Hepatocyte (in vitro differentiated cells): ENCODE data around the gene USP21. TPM values are rescaled to one million over a fixed set of nuclear protein-coding genes. Genes with fewer than 3 reads are reported as not detected.

Source experiments
- DNase-seq: peaks from one replicate; pipeline ENCODE4 v3.0.0-alpha.2; 2016; ENCODE audit warnings: low spot score
- H2AFZ ChIP-seq: fragments of 200-600 bp; sonication (generic); 2 replicates; pipeline ENCODE4 v1.6.0; 2016; ENCODE audit warnings: antibody characterized with exemption, mild to moderate bottlenecking
- H3K27ac ChIP-seq: fragments of 200-600 bp; sonication (generic); 2 replicates; pipeline ENCODE4 v1.5.1; 2016; ENCODE audit warnings: mild to moderate bottlenecking
- H3K27me3 ChIP-seq: fragments of 200-600 bp; sonication (generic); 2 replicates; pipeline ENCODE4 v1.6.1; 2016
- H3K36me3 ChIP-seq: fragments of 200-600 bp; sonication (generic); replicated peaks from 2 replicates; pipeline ENCODE4 v1.5.1; 2016; ENCODE audit warnings: low read depth; ENCODE audit not compliant: insufficient read depth
- H3K4me1 ChIP-seq: fragments of 200-600 bp; sonication (generic); 2 replicates; pipeline ENCODE4 v1.5.1; 2016; ENCODE audit warnings: mild to moderate bottlenecking, moderate library complexity; ENCODE audit not compliant: insufficient read depth
- H3K4me2 ChIP-seq: fragments of 200-600 bp; sonication (generic); 2 replicates; pipeline ENCODE4 v1.6.0; 2016
- H3K4me3 ChIP-seq: fragments of 200-600 bp; sonication (generic); 2 replicates; pipeline ENCODE4 v1.5.1; 2016; ENCODE audit warnings: mild to moderate bottlenecking
- H3K79me2 ChIP-seq: fragments of 200-600 bp; sonication (generic); 2 replicates; pipeline ENCODE4 v1.6.0; 2017; ENCODE audit warnings: mild to moderate bottlenecking
- H3K9me2 ChIP-seq: fragments of 200-600 bp; sonication (generic); replicated peaks from 2 replicates; pipeline ENCODE4 v1.6.0; 2017; ENCODE audit warnings: mild to moderate bottlenecking; ENCODE audit not compliant: insufficient read depth
- H3K9me3 ChIP-seq: fragments of 200-600 bp; sonication (generic); 2 replicates; pipeline ENCODE4 v1.5.1; 2016; ENCODE audit warnings: low read depth, mild to moderate bottlenecking
- H4K20me1 ChIP-seq: fragments of 200-600 bp; sonication (generic); 2 replicates; pipeline ENCODE4 v1.6.0; 2016; ENCODE audit warnings: mild to moderate bottlenecking; ENCODE audit not compliant: insufficient read depth, poor library complexity, severe bottlenecking
- CTCF ChIP-seq: fragments of 200-600 bp; sonication (generic); IDR thresholded peaks from 2 replicates; pipeline ENCODE4 v1.5.1; 2016; ENCODE audit warnings: antibody characterized with exemption, mild to moderate bottlenecking; ENCODE audit not compliant: poor library complexity
- EZH2 ChIP-seq: fragments of 200-600 bp; sonication (generic); IDR thresholded peaks from 2 replicates; pipeline ENCODE4 v1.6.1; 2016; ENCODE audit warnings: antibody characterized with exemption, mild to moderate bottlenecking, borderline replicate concordance
- EZH2phosphoT487 ChIP-seq: fragments of 200-600 bp; sonication (generic); IDR thresholded peaks from one replicate; pipeline ENCODE4 v1.6.1; 2018; ENCODE audit warnings: antibody characterized with exemption, mild to moderate bottlenecking, low read depth, moderate library complexity; ENCODE audit not compliant: unreplicated experiment, severe bottlenecking
- WGBS: methylation state at CpG from one replicate; pipeline ENCODE4 v1.1.6; 2016; ENCODE audit warnings: low lambda C conversion rate; ENCODE audit errors: missing lambda C conversion rate; 5-methylcytosine and 5-hydroxymethylcytosine counted together
- polyA plus RNA-seq: library from polyadenylated mRNA; unstranded; fragments of >200 nt; fragmentation: Nextera tagmentation; extraction: Ambion mirVana; gene quantifications from 2 replicates; pipeline ENCODE4 v1.2.1, GENCODE V29; 2016
- total RNA-seq: library from RNA; depleted of rRNA; stranded (reverse); fragments of >200 nt; gene quantifications from 2 replicates; pipeline ENCODE4 v1.2.3, GENCODE V29; 2014

Gene USP21
- total and polyA plus RNA-seq, 2 experiments from 2014 or later, result 7.7 to 24.4 TPM

GRCh38 chr1:161196111-161196510 is 36.8 kb downstream of the USP21 start:
- Histone ChIP-seq H3K79me2 (no peaks in the 10 kb centered on the region), H3K4me1 (peaks cover 28% of the 10 kb centered on the region), H3K9me2 (no peaks in the 10 kb centered on the region), H3K4me2 (peak overlapping the region; percentile 76), H3K36me3 (no peaks in the 10 kb centered on the region), H2AFZ (no peak overlapping the region), H3K4me3 (no peak overlapping the region), H3K9me3 (no peaks in the 10 kb centered on the region), H3K27me3 (no peaks in the 10 kb centered on the region), H4K20me1 (no peaks in the 10 kb centered on the region), H3K27ac (peak overlapping the region; percentile 96)
- TF ChIP-seq EZH2phosphoT487 (no peak), EZH2 (no peak), CTCF (no peak)
- WGBS, result 95% methylated on average over 7 of the region's 7 CpGs
- no peak for DNase-seq

GRCh38 chr1:161196521-161197451 is 37.5 kb downstream of the USP21 start:
- H3K36me3 ChIP-seq, result no peaks in the 10 kb centered on the region
- no peak overlapping the region for H3K4me3 ChIP-seq
- H3K4me1 ChIP-seq, result peaks cover 35% of the 10 kb centered on the region
- DNase-seq, result peak; percentile 73
- H3K4me2 ChIP-seq, result peak overlapping the region; percentile 76
- no peaks in the 10 kb centered on the region for H3K79me2 ChIP-seq
- H2AFZ ChIP-seq, result peak overlapping the region; percentile 25
- H3K9me2 ChIP-seq, result no peaks in the 10 kb centered on the region
- WGBS, result 66% methylated on average over 27 of the region's 27 CpGs
- peak overlapping the region; percentile 96 for H3K27ac ChIP-seq
- no peaks in the 10 kb centered on the region for H3K9me3 ChIP-seq
- no peaks in the 10 kb centered on the region for H4K20me1 ChIP-seq
- TF ChIP-seq EZH2phosphoT487 (no peak), CTCF (no peak), EZH2 (no peak)
- H3K27me3 ChIP-seq, result no peaks in the 10 kb centered on the region

- Histone ChIP-seq H3K9me2 (no peaks in the 10 kb centered on the region), H2AFZ (no peak overlapping the region), H3K27me3 (no peaks in the 10 kb centered on the region), H3K36me3 (no peaks in the 10 kb centered on the region), H3K79me2 (peaks cover 2% of the 10 kb centered on the region), H3K4me2 (peak overlapping the region; percentile 76), H3K27ac (peak overlapping the region; percentile 96), H3K4me1 (peaks cover 35% of the 10 kb centered on the region), H3K9me3 (no peaks in the 10 kb centered on the region), H4K20me1 (no peaks in the 10 kb centered on the region), H3K4me3 (no peak overlapping the region)
- TF ChIP-seq EZH2phosphoT487 (no peak), EZH2 (no peak), CTCF (no peak)
- 76% methylated on average over 11 of the region's 11 CpGs for WGBS
- DNase-seq, result no peak
These were observed 38.4 kb downstream of the USP21 start for GRCh38 chr1:161197560-161198193.
